ENCODE data around the gene TLE6.

DNA sequence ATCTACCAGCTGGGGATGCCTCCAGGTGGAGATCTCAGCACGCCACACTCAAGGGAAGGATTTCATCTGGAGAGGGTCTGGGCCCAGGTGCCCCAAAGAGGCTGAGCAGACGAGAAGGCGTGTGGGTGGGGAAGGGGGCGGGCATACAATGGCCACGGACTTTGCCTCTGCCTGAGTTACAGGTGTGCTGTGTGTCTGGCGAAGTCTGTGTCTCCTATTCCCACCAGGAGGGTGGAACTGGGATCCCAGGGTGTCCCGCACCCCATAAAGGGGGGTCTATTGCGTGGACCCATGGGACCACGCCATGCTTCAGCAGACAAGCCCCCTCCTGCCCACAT, 48.2 kb downstream of the TLE6 start:
- TF ChIP-seq, protein P1, sequence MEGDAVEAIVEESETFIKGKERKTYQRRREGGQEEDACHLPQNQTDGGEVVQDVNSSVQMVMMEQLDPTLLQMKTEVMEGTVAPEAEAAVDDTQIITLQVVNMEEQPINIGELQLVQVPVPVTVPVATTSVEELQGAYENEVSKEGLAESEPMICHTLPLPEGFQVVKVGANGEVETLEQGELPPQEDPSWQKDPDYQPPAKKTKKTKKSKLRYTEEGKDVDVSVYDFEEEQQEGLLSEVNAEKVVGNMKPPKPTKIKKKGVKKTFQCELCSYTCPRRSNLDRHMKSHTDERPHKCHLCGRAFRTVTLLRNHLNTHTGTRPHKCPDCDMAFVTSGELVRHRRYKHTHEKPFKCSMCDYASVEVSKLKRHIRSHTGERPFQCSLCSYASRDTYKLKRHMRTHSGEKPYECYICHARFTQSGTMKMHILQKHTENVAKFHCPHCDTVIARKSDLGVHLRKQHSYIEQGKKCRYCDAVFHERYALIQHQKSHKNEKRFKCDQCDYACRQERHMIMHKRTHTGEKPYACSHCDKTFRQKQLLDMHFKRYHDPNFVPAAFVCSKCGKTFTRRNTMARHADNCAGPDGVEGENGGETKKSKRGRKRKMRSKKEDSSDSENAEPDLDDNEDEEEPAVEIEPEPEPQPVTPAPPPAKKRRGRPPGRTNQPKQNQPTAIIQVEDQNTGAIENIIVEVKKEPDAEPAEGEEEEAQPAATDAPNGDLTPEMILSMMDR (IDR thresholded peaks at IDR 0.05): no peak
- TF ChIP-seq POLR2AphosphoS5 (IDR thresholded peaks at IDR 0.05; ENCODE audit: insufficient read depth in 1 of 2, low read depth in 1 of 2): no peak

All from vagina (tissue), 2 donors.